NB4 (cell line): ENCODE results near the gene PSMD10.

ENCODE experiments used
- MYC ChIP-seq: IDR thresholded peaks from 2 replicates; pipeline ENCODE4 v1.6.1; 2011; ENCODE audit warnings: low read depth, low read length
- POLR2A ChIP-seq: IDR thresholded peaks from 2 replicates; pipeline ENCODE4 v1.6.1; 2011; ENCODE audit warnings: mild to moderate bottlenecking; ENCODE audit not compliant: insufficient read length; ENCODE audit errors: extremely low read depth
- TF ChIP-seq, protein P1 (sequence below): IDR thresholded peaks from one replicate; pipeline ENCODE4 v1.5.1; 2012; ENCODE audit warnings: low read depth, low read length
- TF ChIP-seq, protein P2 (sequence below): IDR thresholded peaks from 2 replicates; pipeline ENCODE4 v1.6.1; 2011; ENCODE audit warnings: low read depth, low read length

DNA sequence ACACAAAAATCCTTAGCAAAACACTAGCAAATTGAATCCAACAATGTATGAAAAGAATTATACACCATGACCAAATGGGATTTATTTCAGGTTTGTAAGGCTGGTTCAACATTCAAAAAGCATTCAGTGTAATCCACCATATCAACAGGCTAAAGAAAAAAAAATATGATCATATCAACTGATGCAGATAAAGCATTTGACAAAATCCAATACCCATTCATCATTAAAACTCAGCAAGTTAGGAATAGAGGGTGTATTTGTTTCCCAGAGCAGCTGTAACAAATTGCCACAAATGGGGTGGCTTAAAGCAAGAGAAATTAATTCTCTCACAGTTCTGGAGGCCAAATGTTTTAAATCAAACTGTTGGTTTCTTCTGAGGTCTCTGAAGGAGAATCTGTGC, 35.8 kb downstream of the PSMD10 start:
- TF ChIP-seq MYC (no peak), POLR2A (no peak)
- TF ChIP-seq, protein P1, sequence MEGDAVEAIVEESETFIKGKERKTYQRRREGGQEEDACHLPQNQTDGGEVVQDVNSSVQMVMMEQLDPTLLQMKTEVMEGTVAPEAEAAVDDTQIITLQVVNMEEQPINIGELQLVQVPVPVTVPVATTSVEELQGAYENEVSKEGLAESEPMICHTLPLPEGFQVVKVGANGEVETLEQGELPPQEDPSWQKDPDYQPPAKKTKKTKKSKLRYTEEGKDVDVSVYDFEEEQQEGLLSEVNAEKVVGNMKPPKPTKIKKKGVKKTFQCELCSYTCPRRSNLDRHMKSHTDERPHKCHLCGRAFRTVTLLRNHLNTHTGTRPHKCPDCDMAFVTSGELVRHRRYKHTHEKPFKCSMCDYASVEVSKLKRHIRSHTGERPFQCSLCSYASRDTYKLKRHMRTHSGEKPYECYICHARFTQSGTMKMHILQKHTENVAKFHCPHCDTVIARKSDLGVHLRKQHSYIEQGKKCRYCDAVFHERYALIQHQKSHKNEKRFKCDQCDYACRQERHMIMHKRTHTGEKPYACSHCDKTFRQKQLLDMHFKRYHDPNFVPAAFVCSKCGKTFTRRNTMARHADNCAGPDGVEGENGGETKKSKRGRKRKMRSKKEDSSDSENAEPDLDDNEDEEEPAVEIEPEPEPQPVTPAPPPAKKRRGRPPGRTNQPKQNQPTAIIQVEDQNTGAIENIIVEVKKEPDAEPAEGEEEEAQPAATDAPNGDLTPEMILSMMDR: no peak
- TF ChIP-seq, protein P2, sequence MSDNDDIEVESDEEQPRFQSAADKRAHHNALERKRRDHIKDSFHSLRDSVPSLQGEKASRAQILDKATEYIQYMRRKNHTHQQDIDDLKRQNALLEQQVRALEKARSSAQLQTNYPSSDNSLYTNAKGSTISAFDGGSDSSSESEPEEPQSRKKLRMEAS: no peak
